Keratinocyte (primary cell): ENCODE measurements around the gene PLCL1. TPM values are rescaled to one million over a fixed set of nuclear protein-coding genes. Genes with fewer than 3 reads are reported as not detected.

Experiments
- DNase-seq: peaks from one replicate; pipeline ENCODE4 v3.0.0-alpha.2; 2011; ENCODE audit warnings: low read depth, missing footprints, low spot score
- FAIRE-seq: peaks from 2 replicates; lab custom pipeline; 2011; peaks lifted over from hg19 to GRCh38; lab: Jason Lieb, UNC
- H2AFZ ChIP-seq: 2 replicates; pipeline ENCODE4 v1.6.0; 2012; ENCODE audit warnings: low read length, control low read depth, inconsistent platforms; ENCODE audit not compliant: control insufficient read depth
- H3K27ac ChIP-seq: 2 replicates; pipeline ENCODE4 v1.5.1; 2011; ENCODE audit warnings: low read length; ENCODE audit not compliant: control insufficient read depth, insufficient read depth
- H3K27me3 ChIP-seq: 3 replicates; pipeline ENCODE4 v1.6.0; 2011; ENCODE audit warnings: low read length; ENCODE audit not compliant: control insufficient read depth, insufficient read depth; ENCODE audit errors: extremely low read depth
- H3K36me3 ChIP-seq, 2 experiments: 2 replicates in 1 of 2; 3 replicates in 1 of 2; pipeline ENCODE4 v1.5.1; 2011; ENCODE audit warnings: low read length in 2 of 2, mild to moderate bottlenecking in 1 of 2; ENCODE audit not compliant: control insufficient read depth in 2 of 2, insufficient read depth in 2 of 2; ENCODE audit errors: extremely low read depth in 1 of 2
- H3K4me1 ChIP-seq: 3 replicates; pipeline ENCODE4 v1.5.1; 2011; ENCODE audit warnings: low read length; ENCODE audit not compliant: control insufficient read depth, insufficient read depth; ENCODE audit errors: extremely low read depth
- H3K4me2 ChIP-seq: 3 replicates; pipeline ENCODE4 v1.6.0; 2011; ENCODE audit warnings: low read depth, low read length; ENCODE audit not compliant: control insufficient read depth, insufficient read depth; ENCODE audit errors: extremely low read depth
- H3K4me3 ChIP-seq, 3 experiments: fragments of 200-600 bp in 1 of 3; sonication (generic) in 1 of 3; 2 replicates in 2 of 3; 3 replicates in 1 of 3; pipeline ENCODE4 v1.5.1; 2011 to 2016; ENCODE audit warnings: low read length in 3 of 3, mild to moderate bottlenecking in 3 of 3, control low read depth in 2 of 3, inconsistent platforms in 1 of 3, low read depth in 1 of 3, mixed read lengths in 1 of 3, mixed run types in 1 of 3, moderate library complexity in 1 of 3; ENCODE audit not compliant: control insufficient read depth in 2 of 3, insufficient read depth in 2 of 3; ENCODE audit errors: extremely low read depth in 1 of 3
- H3K79me2 ChIP-seq: 2 replicates; pipeline ENCODE4 v1.6.0; 2012; ENCODE audit warnings: low read length; ENCODE audit not compliant: control insufficient read depth, insufficient read depth
- H3K9ac ChIP-seq: 3 replicates; pipeline ENCODE4 v1.6.0; 2011; ENCODE audit warnings: low read length; ENCODE audit not compliant: control insufficient read depth, insufficient read depth; ENCODE audit errors: extremely low read depth
- H3K9me1 ChIP-seq: 3 replicates; pipeline ENCODE4 v1.6.0; 2011; ENCODE audit warnings: low read length; ENCODE audit not compliant: control insufficient read depth, insufficient read depth; ENCODE audit errors: extremely low read depth
- H3K9me3 ChIP-seq: 2 replicates; pipeline ENCODE4 v1.5.1; 2012; ENCODE audit warnings: low read depth, low read length; ENCODE audit not compliant: control insufficient read depth
- H4K20me1 ChIP-seq: 3 replicates; pipeline ENCODE4 v1.6.0; 2011; ENCODE audit warnings: low read length; ENCODE audit not compliant: control insufficient read depth, insufficient read depth; ENCODE audit errors: extremely low read depth
- CTCF ChIP-seq, 3 experiments: IDR thresholded peaks in 1 of 3; conservative IDR thresholded peaks in 1 of 3; optimal IDR thresholded peaks in 1 of 3; 2 replicates in 2 of 3; 3 replicates in 1 of 3; pipeline versions ENCODE3 to v1.5.1; 2011; ENCODE audit warnings: low read length in 3 of 3, mild to moderate bottlenecking in 3 of 3, moderate library complexity in 2 of 3, control low read depth in 1 of 3, inconsistent platforms in 1 of 3; ENCODE audit not compliant: insufficient read depth in 2 of 3; ENCODE audit errors: extremely low read depth in 1 of 3
- EZH2 ChIP-seq: IDR thresholded peaks from one replicate; pipeline ENCODE4 v1.6.1; 2012; ENCODE audit warnings: inconsistent platforms, mild to moderate bottlenecking, low read length, moderate library complexity
- dilution Hi-C: fragments of 300-500 bp; cut with MboI; formaldehyde crosslinking; loops from one replicate; pipeline ENCODE4 v1.7.0; 2020; ENCODE audit warnings: low sequenced_read_pairs; ENCODE audit not compliant: extremely low pct_ligation_motif_present
- polyA plus RNA-seq, 5 experiments: library from polyadenylated mRNA; depleted of rRNA in 3 of 5; stranded (reverse) in 3 of 5; stranded (forward) in 1 of 5; unstranded in 1 of 5; fragments of >200 nt; gene quantifications; 1 replicate in 1 of 5; 2 replicates in 3 of 5; 3 replicates in 1 of 5; pipeline versions ENCODE4 v1.2.1 to v1.2.3, GENCODE V29; 2011 to 2012; ENCODE audit warnings: missing spikeins in 2 of 5, low read depth in 1 of 5, low replicate concordance in 1 of 5

PLCL1 gene
- polyA plus RNA-seq, 1 donor (not counting 4 experiments of a cell fraction or from before 2014, with no cell fraction given): 0.01 TPM

- Histone ChIP-seq H3K79me2 (no peaks in the 10 kb centered on the region), H3K4me3 (no peak overlapping the region), H3K9me3 (no peaks in the 10 kb centered on the region), H3K36me3 (no peaks in the 10 kb centered on the region), H3K27me3 (no peaks in the 10 kb centered on the region), H3K4me1 (no peaks in the 10 kb centered on the region), H3K27ac (no peak overlapping the region), H4K20me1 (no peaks in the 10 kb centered on the region), H3K9ac (no peak overlapping the region), H3K4me2 (no peak overlapping the region), H2AFZ (no peak overlapping the region), H3K9me1 (no peaks in the 10 kb centered on the region)
- dilution Hi-C loops: no loop called here
- no peak for DNase-seq
- TF ChIP-seq EZH2 (no peak), CTCF (optimal IDR thresholded peaks at IDR 0.05 in 1 of 3, IDR thresholded peaks at IDR 0.05 in 1 of 3, conservative IDR thresholded peaks at IDR 0.05 in 1 of 3; ENCODE audit: extremely low read depth in 1 of 3, insufficient read depth in 2 of 3, low read length in 3 of 3) (no peak)
- no peak for FAIRE-seq
These were observed 75.5 kb downstream of the PLCL1 start for GRCh38 chr2:197879812-197880408.

GRCh38 chr2:197883354-197884032, 79.1 kb downstream of the PLCL1 start:
- H3K4me2 ChIP-seq: no peak overlapping the region
- dilution Hi-C loops: no loop called here

More at GRCh38 chr2:197883354-197884032, 79.1 kb downstream of the PLCL1 start:
- Histone ChIP-seq H4K20me1 (no peaks in the 10 kb centered on the region), H3K27ac (no peak overlapping the region), H3K9ac (no peak overlapping the region), H3K9me3 (no peaks in the 10 kb centered on the region), H3K79me2 (no peaks in the 10 kb centered on the region), H3K27me3 (no peaks in the 10 kb centered on the region), H3K36me3 (no peaks in the 10 kb centered on the region), H3K4me1 (no peaks in the 10 kb centered on the region), H3K9me1 (no peaks in the 10 kb centered on the region), H2AFZ (no peak overlapping the region), H3K4me3 (no peak overlapping the region)
- no peak for FAIRE-seq
- TF ChIP-seq CTCF (optimal IDR thresholded peaks at IDR 0.05 in 1 of 3, IDR thresholded peaks at IDR 0.05 in 1 of 3, conservative IDR thresholded peaks at IDR 0.05 in 1 of 3; ENCODE audit: extremely low read depth in 1 of 3, insufficient read depth in 2 of 3, low read length in 3 of 3) (no peak), EZH2 (no peak)
- DNase-seq: no peak
